K562 (cell line): ENCODE measurements around the gene CCDC28A. TPM values are rescaled to one million over a fixed set of nuclear protein-coding genes. Genes with fewer than 3 reads are reported as not detected.
A peak's percentile ranks its signal among the peaks of the same experiment; 100 is the strongest.

ENCODE experiments used
- ARID3A ChIP-seq: IDR thresholded peaks from 2 replicates; pipeline ENCODE4 v1.6.1; 2012; ENCODE audit warnings: low read depth, low read length, improper control_type of control experiment, borderline replicate concordance
- ATF1 ChIP-seq, 2 experiments: fragments of 450-650 bp in 1 of 2; IDR thresholded peaks; 2 replicates each; pipeline ENCODE4 v1.6.1; 2016; ENCODE audit warnings: missing compliant biosample characterization in 1 of 2, missing genetic modification characterization in 1 of 2
- CHD7 ChIP-seq: fragments of 200-600 bp; sonication (generic); IDR thresholded peaks from one replicate; pipeline ENCODE4 v1.6.1; 2012; ENCODE audit warnings: mild to moderate bottlenecking, low read depth, low read length, inconsistent platforms
- CREM ChIP-seq: IDR thresholded peaks from 2 replicates; pipeline ENCODE4 v1.6.1; 2014; ENCODE audit warnings: antibody characterized with exemption, low read depth
- RBM25 ChIP-seq: fragments of 200-400 bp; formaldehyde crosslinking; IDR thresholded peaks from 2 replicates; pipeline ENCODE4 v1.6.1; 2018; ENCODE audit warnings: low read length, low read depth, moderate library complexity; ENCODE audit not compliant: severe bottlenecking
- ZFX ChIP-seq: sonication (generic); formaldehyde crosslinking; IDR thresholded peaks from 2 replicates; pipeline ENCODE4 v1.8.0; 2022; ENCODE audit warnings: mild to moderate bottlenecking, missing genetic modification reagents, moderate library complexity
- ZNF174 ChIP-seq: fragments of 250-450 bp; sonication (Bioruptor Pico); IDR thresholded peaks from 2 replicates; pipeline ENCODE4 v1.4.0; 2020; ENCODE audit warnings: mild to moderate bottlenecking
- ZNF717 ChIP-seq: fragments of 250-450 bp; sonication (Bioruptor Pico); IDR thresholded peaks from 2 replicates; pipeline ENCODE4 v1.5.0; 2021
- polyA plus RNA-seq, 8 experiments: library from polyadenylated mRNA; depleted of rRNA in 4 of 8; stranded (reverse) in 5 of 8; unstranded in 3 of 8; fragments of >200 nt; fragmentation: Nextera tagmentation in 2 of 8; fragmentation: Illumina TruSeq in 1 of 8; extraction: Ambion mirVana in 2 of 8; extraction: Trizol in 1 of 8; gene quantifications; 2 replicates each; pipeline versions ENCODE4 v1.2.1 to v1.2.3, GENCODE V29; 2011 to 2014; ENCODE audit warnings: inconsistent platforms in 1 of 8, missing spikeins in 1 of 8
- total RNA-seq, 7 experiments: library from RNA; depleted of rRNA in 6 of 7; stranded (reverse); fragments of >200 nt in 6 of 7; fragmentation: Illumina TruSeq in 2 of 7; extraction: Trizol in 2 of 7; gene quantifications; 2 replicates each; pipeline versions ENCODE4 v1.2.1 to v1.2.3, GENCODE V29; 2011 to 2021; ENCODE audit warnings: low replicate concordance in 1 of 7

The CCDC28A gene
- total and polyA plus RNA-seq, 9 of the 15 experiments (the other 6 are each of a cell fraction or from before 2014, with no cell fraction given), result 12.6 to 35.5 (median 19.1) TPM

- TF ChIP-seq ZNF717 (CRISPR knock-in tag), result no peak
- no peak for TF ChIP-seq CHD7
- TF ChIP-seq ZNF174 (CRISPR knock-in tag), result no peak
- peak; percentile 84 for TF ChIP-seq CREM
- TF ChIP-seq ATF1 (CRISPR knock-in tag; IDR thresholded peaks at IDR 0.05), result no peak
- peak; percentile 50; the same call in 1 of the 2 replicates for TF ChIP-seq ATF1 (tag; IDR thresholded peaks at IDR 0.05)
- TF ChIP-seq ARID3A, result no peak
- no peak for TF ChIP-seq RBM25
- no peak for TF ChIP-seq ZFX (CRISPR knock-in tag)
Observed at GRCh38 chr6:138824482-138825144, 51.0 kb downstream of the CCDC28A start (continued).
